ENCODE data around the gene S100A3. TPM values are rescaled to one million over a fixed set of nuclear protein-coding genes. Genes with fewer than 3 reads are reported as not detected.

S100A3 gene
- polyA plus RNA-seq, 2 of the 4 experiments (the other 2 are of a cell fraction) = 25.0 to 74.0 TPM

DNA sequence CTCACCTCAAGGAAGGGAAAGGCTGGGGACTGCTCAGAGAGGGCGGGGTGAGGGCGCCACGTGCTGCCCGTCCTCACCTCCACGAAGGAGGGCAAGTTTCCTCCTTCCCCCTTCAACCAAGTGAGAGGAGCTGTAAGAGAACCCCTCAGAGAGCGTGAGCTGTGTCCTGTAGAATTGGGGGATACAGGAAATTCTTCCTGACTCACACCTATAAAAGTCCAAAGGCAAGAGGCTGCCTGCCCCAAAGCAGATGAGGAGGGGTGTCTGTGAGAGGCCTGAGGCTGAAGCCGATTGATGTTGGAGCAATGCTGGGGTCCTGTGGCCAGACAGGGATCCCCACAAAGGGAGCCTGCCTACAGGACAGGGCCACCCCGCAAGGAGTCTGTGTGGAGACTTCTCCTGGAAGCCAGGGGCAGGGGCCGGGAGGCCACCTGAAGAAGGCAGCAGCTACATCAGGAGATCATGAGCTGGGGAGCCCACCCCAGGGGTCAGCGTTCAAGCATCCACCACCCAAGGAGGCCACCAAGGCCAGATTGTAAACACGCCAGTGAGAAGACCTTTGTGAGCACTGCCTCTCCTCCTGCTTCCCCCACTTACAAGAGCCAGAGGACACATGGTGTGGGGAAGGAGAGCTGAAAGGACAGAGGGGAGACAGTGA, 41.0 kb downstream of the S100A3 start (continued):
- TF ChIP-seq, protein P1, sequence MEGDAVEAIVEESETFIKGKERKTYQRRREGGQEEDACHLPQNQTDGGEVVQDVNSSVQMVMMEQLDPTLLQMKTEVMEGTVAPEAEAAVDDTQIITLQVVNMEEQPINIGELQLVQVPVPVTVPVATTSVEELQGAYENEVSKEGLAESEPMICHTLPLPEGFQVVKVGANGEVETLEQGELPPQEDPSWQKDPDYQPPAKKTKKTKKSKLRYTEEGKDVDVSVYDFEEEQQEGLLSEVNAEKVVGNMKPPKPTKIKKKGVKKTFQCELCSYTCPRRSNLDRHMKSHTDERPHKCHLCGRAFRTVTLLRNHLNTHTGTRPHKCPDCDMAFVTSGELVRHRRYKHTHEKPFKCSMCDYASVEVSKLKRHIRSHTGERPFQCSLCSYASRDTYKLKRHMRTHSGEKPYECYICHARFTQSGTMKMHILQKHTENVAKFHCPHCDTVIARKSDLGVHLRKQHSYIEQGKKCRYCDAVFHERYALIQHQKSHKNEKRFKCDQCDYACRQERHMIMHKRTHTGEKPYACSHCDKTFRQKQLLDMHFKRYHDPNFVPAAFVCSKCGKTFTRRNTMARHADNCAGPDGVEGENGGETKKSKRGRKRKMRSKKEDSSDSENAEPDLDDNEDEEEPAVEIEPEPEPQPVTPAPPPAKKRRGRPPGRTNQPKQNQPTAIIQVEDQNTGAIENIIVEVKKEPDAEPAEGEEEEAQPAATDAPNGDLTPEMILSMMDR (IDR thresholded peaks at IDR 0.05) = no peak
- TF ChIP-seq ZSCAN20 (CRISPR knock-in tag; IDR thresholded peaks at IDR 0.05) = no peak

DNA sequence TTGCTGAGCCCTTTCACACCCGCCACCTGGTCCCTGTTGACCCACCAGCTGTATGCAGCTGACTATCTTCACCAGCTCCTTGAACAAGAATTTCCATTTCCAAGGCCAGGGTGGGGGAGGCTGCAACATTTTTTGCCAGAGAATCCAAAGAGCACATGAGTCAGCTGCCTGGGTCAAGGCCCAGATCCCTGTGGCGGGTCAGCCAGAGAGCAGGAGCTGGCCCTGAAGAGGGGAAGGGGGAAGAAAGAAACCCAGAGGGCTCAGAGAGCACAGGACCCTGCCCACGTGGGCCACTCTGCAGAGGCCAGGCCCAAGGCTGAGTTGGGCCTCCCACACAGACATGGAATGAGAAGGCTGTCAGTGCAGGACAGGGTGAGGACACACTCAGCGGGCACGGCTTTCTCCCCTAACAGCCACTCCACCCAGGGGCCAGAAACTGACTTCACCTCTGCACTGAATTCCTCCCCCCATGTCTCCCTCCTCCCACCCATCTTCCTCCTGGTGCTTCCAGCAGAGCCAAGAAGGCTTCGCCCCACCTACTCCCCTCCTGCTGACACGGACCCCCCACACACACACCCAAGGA, 42.1 kb downstream of the S100A3 start:
- no peak for FAIRE-seq
- ChIA-PET POLR2A (interaction anchor here (0.6 to 1.1 kb wide), 5 partner anchors 14 to 127 kb away, joined by 3 read pairs; partner anchors contain the start of genes CHTOP, S100A4 and S100A6), CTCF (interaction anchor here (1.2 to 24.0 kb wide), 6 partner anchors 9 to 153 kb away, joined by 3 to 731 read pairs (median 134); partner anchors contain the start of genes PGLYRP4, S100A6 and S100A9)
- peak; percentile 71 to 75 for ATAC-seq
- no peaks in the 10 kb centered on the region for H3K9me3 ChIP-seq
- H3K4me1 ChIP-seq = peaks cover 36% of the 10 kb centered on the region
- peak; percentile 55 to 69 for DNase-seq (ENCODE audit: low read depth in 1 of 2, low spot score in 1 of 2)
- 37% methylated on average over 7 of the region's 7 CpGs for WGBS (ENCODE audit: missing lambda C conversion rate)
- no peak overlapping the region for H3K4me3 ChIP-seq
- H3K27ac ChIP-seq = peak overlapping the region; percentile 87
- peak overlapping the region; percentile 78 for H3K4me2 ChIP-seq
- TF ChIP-seq RNF2 (IDR thresholded peaks at IDR 0.05; ENCODE audit: borderline replicate concordance, low read depth) = no peak
- peak; percentile 37; the same call in 1 of the 2 replicates for TF ChIP-seq JUNB (IDR thresholded peaks at IDR 0.05)
- TF ChIP-seq, protein P2, sequence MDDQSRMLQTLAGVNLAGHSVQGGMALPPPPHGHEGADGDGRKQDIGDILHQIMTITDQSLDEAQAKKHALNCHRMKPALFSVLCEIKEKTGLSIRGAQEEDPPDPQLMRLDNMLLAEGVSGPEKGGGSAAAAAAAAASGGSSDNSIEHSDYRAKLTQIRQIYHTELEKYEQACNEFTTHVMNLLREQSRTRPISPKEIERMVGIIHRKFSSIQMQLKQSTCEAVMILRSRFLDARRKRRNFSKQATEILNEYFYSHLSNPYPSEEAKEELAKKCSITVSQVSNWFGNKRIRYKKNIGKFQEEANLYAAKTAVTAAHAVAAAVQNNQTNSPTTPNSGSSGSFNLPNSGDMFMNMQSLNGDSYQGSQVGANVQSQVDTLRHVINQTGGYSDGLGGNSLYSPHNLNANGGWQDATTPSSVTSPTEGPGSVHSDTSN (IDR thresholded peaks at IDR 0.05) = peak; percentile 39; the same call in 1 of the 2 replicates
- TF ChIP-seq, protein P3, sequence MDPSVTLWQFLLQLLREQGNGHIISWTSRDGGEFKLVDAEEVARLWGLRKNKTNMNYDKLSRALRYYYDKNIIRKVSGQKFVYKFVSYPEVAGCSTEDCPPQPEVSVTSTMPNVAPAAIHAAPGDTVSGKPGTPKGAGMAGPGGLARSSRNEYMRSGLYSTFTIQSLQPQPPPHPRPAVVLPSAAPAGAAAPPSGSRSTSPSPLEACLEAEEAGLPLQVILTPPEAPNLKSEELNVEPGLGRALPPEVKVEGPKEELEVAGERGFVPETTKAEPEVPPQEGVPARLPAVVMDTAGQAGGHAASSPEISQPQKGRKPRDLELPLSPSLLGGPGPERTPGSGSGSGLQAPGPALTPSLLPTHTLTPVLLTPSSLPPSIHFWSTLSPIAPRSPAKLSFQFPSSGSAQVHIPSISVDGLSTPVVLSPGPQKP (IDR thresholded peaks at IDR 0.05; ENCODE audit: low read depth, low read length) = no peak
- TF ChIP-seq CEBPB (IDR thresholded peaks at IDR 0.05) = no peak
- no peak for TF ChIP-seq POLR2A (IDR thresholded peaks at IDR 0.05; ENCODE audit: low read length)
- TF ChIP-seq CHD4 (IDR thresholded peaks at IDR 0.05; ENCODE audit: borderline replicate concordance) = no peak
- TF ChIP-seq, protein P1 (IDR thresholded peaks at IDR 0.05) = no peak
- TF ChIP-seq HDAC2 (IDR thresholded peaks at IDR 0.05) = no peak
- TF ChIP-seq HOXB5 (CRISPR knock-in tag; IDR thresholded peaks at IDR 0.05) = no peak
- no peak for TF ChIP-seq ZSCAN20 (CRISPR knock-in tag; IDR thresholded peaks at IDR 0.05)
- peak; percentile 29 to 74; a peak in 3 of 5 replicates for TF ChIP-seq JUN (IDR thresholded peaks at IDR 0.05)
- TF ChIP-seq, protein P4, sequence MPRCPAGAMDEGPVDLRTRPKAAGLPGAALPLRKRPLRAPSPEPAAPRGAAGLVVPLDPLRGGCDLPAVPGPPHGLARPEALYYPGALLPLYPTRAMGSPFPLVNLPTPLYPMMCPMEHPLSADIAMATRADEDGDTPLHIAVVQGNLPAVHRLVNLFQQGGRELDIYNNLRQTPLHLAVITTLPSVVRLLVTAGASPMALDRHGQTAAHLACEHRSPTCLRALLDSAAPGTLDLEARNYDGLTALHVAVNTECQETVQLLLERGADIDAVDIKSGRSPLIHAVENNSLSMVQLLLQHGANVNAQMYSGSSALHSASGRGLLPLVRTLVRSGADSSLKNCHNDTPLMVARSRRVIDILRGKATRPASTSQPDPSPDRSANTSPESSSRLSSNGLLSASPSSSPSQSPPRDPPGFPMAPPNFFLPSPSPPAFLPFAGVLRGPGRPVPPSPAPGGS (IDR thresholded peaks at IDR 0.05) = no peak
- TF ChIP-seq TP53 (CRISPR knock-in tag; IDR thresholded peaks at IDR 0.05) = no peak
- TF ChIP-seq CBX2 (IDR thresholded peaks at IDR 0.05; ENCODE audit: borderline replicate concordance, low read depth) = no peak
- no peak for TF ChIP-seq RFX5 (IDR thresholded peaks at IDR 0.05)
- peak in 1 of 2 experiments; percentile 35; a peak in 1 of 5 replicates for TF ChIP-seq EP300 (IDR thresholded peaks at IDR 0.05)
- no peak for TF ChIP-seq NPAS2 (CRISPR knock-in tag; IDR thresholded peaks at IDR 0.05; ENCODE audit: borderline replicate concordance)
- TF ChIP-seq POLR2AphosphoS2 (conservative IDR thresholded peaks at IDR 0.05; ENCODE audit: low read length) = no peak
- TF ChIP-seq GATA3 (IDR thresholded peaks at IDR 0.05; ENCODE audit: borderline replicate concordance) = no peak
- TF ChIP-seq HOXB13 (CRISPR knock-in tag; IDR thresholded peaks at IDR 0.05; ENCODE audit: low read depth) = no peak
- no peak for TF ChIP-seq ESRRA (IDR thresholded peaks at IDR 0.05; ENCODE audit: borderline replicate concordance, low read length)
- TF ChIP-seq RCOR1 (IDR thresholded peaks at IDR 0.05; ENCODE audit: low read depth, low read length) = no peak
- peak; percentile 36; the same call in 1 of the 2 replicates for TF ChIP-seq FOSL2 (IDR thresholded peaks at IDR 0.05)
- TF ChIP-seq FOSL2 (CRISPR knock-in tag; IDR thresholded peaks at IDR 0.05) = peak; percentile 43; the same call in 1 of the 2 replicates
- TF ChIP-seq FOXS1 (CRISPR knock-in tag; IDR thresholded peaks at IDR 0.05) = no peak
- TF ChIP-seq RAD21 (conservative IDR thresholded peaks at IDR 0.05 in 1 of 2, IDR thresholded peaks at IDR 0.05 in 1 of 2) = no peak
- TF ChIP-seq ZNF302 (CRISPR knock-in tag; IDR thresholded peaks at IDR 0.05) = no peak

All from A549 (cell line).